22Rv1 (cell line): Measurements from ENCODE around the gene RAD52.

ENCODE experiments used
- CTCF ChIP-seq: fragments of 450-650 bp; IDR thresholded peaks from 2 replicates; pipeline ENCODE4 v1.5.1; 2017; ENCODE audit warnings: mild to moderate bottlenecking
- ZFX ChIP-seq: fragments of 450-650 bp; IDR thresholded peaks from 2 replicates; pipeline ENCODE4 v1.6.1; 2017; ENCODE audit warnings: antibody characterized with exemption, borderline replicate concordance

- TF ChIP-seq CTCF (no peak), ZFX (no peak)
Measured at GRCh38 chr12:920676-921075, 28.8 kb downstream of the RAD52 start.
